Measurements from ENCODE around the gene HOOK2. TPM values are rescaled to one million over a fixed set of nuclear protein-coding genes. Genes with fewer than 3 reads are reported as not detected.

Gene HOOK2
- total and polyA plus RNA-seq, 2 of the 13 experiments (the other 11 are each of a cell fraction or from before 2014, with no cell fraction given) = 9.2 to 12.9 TPM

DNA sequence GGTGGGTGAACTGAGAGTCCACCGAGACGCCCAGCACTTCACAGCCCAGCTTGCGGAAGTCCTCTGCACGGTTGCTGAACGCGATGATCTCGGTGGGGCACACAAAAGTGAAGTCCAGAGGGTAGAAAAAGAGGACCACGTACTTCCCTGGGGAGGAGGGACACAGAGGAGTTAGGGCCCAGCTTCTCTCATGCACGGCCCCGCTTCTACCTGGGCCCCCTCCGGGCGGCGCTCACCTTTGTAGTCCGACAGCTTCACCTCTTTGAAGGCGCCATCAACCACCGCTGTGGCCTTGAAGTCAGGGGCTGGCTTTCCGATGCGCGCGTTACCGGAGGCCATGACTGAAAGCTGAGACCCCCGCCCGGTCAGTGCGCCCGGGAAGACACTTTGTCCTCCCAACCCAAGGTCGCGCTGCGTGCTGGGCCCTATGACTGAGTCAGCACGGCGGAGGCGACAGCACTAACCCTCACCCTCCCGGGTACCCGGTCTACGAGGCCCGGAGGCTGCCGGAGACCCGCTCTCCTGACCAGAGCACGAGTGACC lies 25.6 kb upstream of the HOOK2 start (continued):
- TF ChIP-seq AHDC1 (CRISPR knock-in tag; IDR thresholded peaks at IDR 0.05; ENCODE audit: borderline replicate concordance) (no peak), RXRA (CRISPR knock-in tag; IDR thresholded peaks at IDR 0.05) (no peak), ZNF672 (CRISPR knock-in tag; IDR thresholded peaks at IDR 0.05) (no peak), CCAR2 (optimal IDR thresholded peaks at IDR 0.05; ENCODE audit: low read depth, low read length) (no peak), ZNF891 (CRISPR knock-in tag; IDR thresholded peaks at IDR 0.05) (no peak), TCF7 (IDR thresholded peaks at IDR 0.05; ENCODE audit: low read depth) (peak; percentile 66; the same call in 1 of the 2 replicates), CAMTA2 (CRISPR knock-in tag; IDR thresholded peaks at IDR 0.05; ENCODE audit: borderline replicate concordance) (no peak), ZNF33A (CRISPR knock-in tag; IDR thresholded peaks at IDR 0.05; ENCODE audit: borderline replicate concordance) (0 out of 2 replicates have a peak, but pooled peaks have one; percentile 90), MAFF (IDR thresholded peaks at IDR 0.05; ENCODE audit: low read depth, low read length) (no peak), ZNF230 (CRISPR knock-in tag; IDR thresholded peaks at IDR 0.05) (no peak), SMAD1 (CRISPR knock-in tag; IDR thresholded peaks at IDR 0.05; ENCODE audit: borderline replicate concordance, low read depth) (no peak), MIER2 (CRISPR knock-in tag; IDR thresholded peaks at IDR 0.05) (no peak), ZFP36L2 (CRISPR knock-in tag; IDR thresholded peaks at IDR 0.05) (no peak), ZZZ3 (CRISPR knock-in tag; IDR thresholded peaks at IDR 0.05; ENCODE audit: borderline replicate concordance) (no peak; the same call in 1 of the 2 replicates), PBX3 (CRISPR knock-in tag; IDR thresholded peaks at IDR 0.05; ENCODE audit: borderline replicate concordance) (no peak), JUNB (CRISPR knock-in tag; IDR thresholded peaks at IDR 0.05; ENCODE audit: borderline replicate concordance) (no peak), TCF7L2 (IDR thresholded peaks at IDR 0.05; ENCODE audit: low read depth, low read length) (no peak), HES4 (CRISPR knock-in tag; IDR thresholded peaks at IDR 0.05; ENCODE audit: borderline replicate concordance) (no peak), XBP1 (CRISPR knock-in tag; IDR thresholded peaks at IDR 0.05) (no peak)
- TF ChIP-seq, protein P1, sequence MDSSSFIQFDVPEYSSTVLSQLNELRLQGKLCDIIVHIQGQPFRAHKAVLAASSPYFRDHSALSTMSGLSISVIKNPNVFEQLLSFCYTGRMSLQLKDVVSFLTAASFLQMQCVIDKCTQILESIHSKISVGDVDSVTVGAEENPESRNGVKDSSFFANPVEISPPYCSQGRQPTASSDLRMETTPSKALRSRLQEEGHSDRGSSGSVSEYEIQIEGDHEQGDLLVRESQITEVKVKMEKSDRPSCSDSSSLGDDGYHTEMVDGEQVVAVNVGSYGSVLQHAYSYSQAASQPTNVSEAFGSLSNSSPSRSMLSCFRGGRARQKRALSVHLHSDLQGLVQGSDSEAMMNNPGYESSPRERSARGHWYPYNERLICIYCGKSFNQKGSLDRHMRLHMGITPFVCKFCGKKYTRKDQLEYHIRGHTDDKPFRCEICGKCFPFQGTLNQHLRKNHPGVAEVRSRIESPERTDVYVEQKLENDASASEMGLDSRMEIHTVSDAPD (CRISPR knock-in tag; IDR thresholded peaks at IDR 0.05) = no peak; the same call in 1 of the 2 replicates
- TF ChIP-seq, protein P2, sequence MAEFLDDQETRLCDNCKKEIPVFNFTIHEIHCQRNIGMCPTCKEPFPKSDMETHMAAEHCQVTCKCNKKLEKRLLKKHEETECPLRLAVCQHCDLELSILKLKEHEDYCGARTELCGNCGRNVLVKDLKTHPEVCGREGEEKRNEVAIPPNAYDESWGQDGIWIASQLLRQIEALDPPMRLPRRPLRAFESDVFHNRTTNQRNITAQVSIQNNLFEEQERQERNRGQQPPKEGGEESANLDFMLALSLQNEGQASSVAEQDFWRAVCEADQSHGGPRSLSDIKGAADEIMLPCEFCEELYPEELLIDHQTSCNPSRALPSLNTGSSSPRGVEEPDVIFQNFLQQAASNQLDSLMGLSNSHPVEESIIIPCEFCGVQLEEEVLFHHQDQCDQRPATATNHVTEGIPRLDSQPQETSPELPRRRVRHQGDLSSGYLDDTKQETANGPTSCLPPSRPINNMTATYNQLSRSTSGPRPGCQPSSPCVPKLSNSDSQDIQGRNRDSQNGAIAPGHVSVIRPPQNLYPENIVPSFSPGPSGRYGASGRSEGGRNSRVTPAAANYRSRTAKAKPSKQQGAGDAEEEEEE (CRISPR knock-in tag; IDR thresholded peaks at IDR 0.05; ENCODE audit: borderline replicate concordance) = no peak

All from HepG2 (cell line).